ENCODE measurements around the gene ATP10A.
A peak's percentile ranks its signal among the peaks of the same experiment; 100 is the strongest.

ATP10A gene

GRCh38 chr15:25719101-25719985 is 143.8 kb downstream of the ATP10A start:
- Histone ChIP-seq H3K27ac (replicated peaks; ENCODE audit: low read length) (no peak overlapping the region), H3K18ac (ENCODE audit: low read length) (no peak overlapping the region), H3K36me3 (replicated peaks in 1 of 2; ENCODE audit: control insufficient read depth in 2 of 2, insufficient read depth in 2 of 2, low read length in 2 of 2) (no peaks in the 10 kb centered on the region), H3K4ac (ENCODE audit: low read length) (no peak overlapping the region), H3K4me1 (ENCODE audit: control insufficient read depth in 2 of 2, insufficient read depth in 1 of 2, low read depth in 1 of 2, low read length in 2 of 2) (peaks cover 0 to 9% of the 10 kb centered on the region in 2 donors), H2BK12ac (ENCODE audit: low read length) (no peak overlapping the region), H3K9me3 (replicated peaks in 1 of 2; ENCODE audit: control insufficient read depth in 2 of 2, insufficient read depth in 1 of 2, low read depth in 1 of 2, low read length in 2 of 2) (no peaks in the 10 kb centered on the region), H3K23ac (ENCODE audit: low read depth, low read length, poor library complexity) (no peak overlapping the region), H2BK120ac (ENCODE audit: low read depth, low read length) (no peak overlapping the region), H3K4me2 (ENCODE audit: insufficient read depth, low read length, poor library complexity, severe bottlenecking) (no peak overlapping the region), H3K27me3 (ENCODE audit: control insufficient read depth in 3 of 3, insufficient read depth in 3 of 3, low read depth in 1 of 3, low read length in 3 of 3) (no peaks in the 10 kb centered on the region), H2BK15ac (ENCODE audit: low read length) (peak overlapping the region; percentile 16), H2AFZ (ENCODE audit: low read length) (no peak overlapping the region), H2BK5ac (ENCODE audit: low read length) (no peak overlapping the region), H3K79me1 (ENCODE audit: low read depth, low read length) (no peaks in the 10 kb centered on the region), H3K14ac (ENCODE audit: low read length) (no peak overlapping the region), H4K91ac (ENCODE audit: low read depth, low read length, poor library complexity) (no peak overlapping the region), H3K9ac (ENCODE audit: low read depth, low read length, poor library complexity) (no peak overlapping the region), H4K8ac (ENCODE audit: low read depth, low read length) (no peak overlapping the region), H2AK5ac (ENCODE audit: low read depth, low read length) (no peak overlapping the region), H3K4me3 (ENCODE audit: low read length in 2 of 2) (peak overlapping the region in 1 of 2 donors; percentile 23)
- DNase-seq (ENCODE audit: low spot score) = no peak
- no CpG with 5 or more reads among the region's 18 CpGs for WGBS, 2 donors (ENCODE audit: extremely low coverage in 2 of 2, insufficient read length in 2 of 2, insufficient replicate concordance in 1 of 2)

- peak overlapping the region; percentile 19 for H2BK120ac ChIP-seq (ENCODE audit: low read depth, low read length)
- H3K4ac ChIP-seq (ENCODE audit: low read length) = no peak overlapping the region
- H4K91ac ChIP-seq (ENCODE audit: low read depth, low read length, poor library complexity) = no peak overlapping the region
- no CpG with 5 or more reads among the region's 8 CpGs for WGBS, 2 donors (ENCODE audit: extremely low coverage in 2 of 2, insufficient read length in 2 of 2, insufficient replicate concordance in 1 of 2)
- no peak overlapping the region for H2AFZ ChIP-seq (ENCODE audit: low read length)
- peak overlapping the region; percentile 91 for H2BK12ac ChIP-seq (ENCODE audit: low read length)
- no peak overlapping the region for H2BK15ac ChIP-seq (ENCODE audit: low read length)
- no peak overlapping the region for H3K18ac ChIP-seq (ENCODE audit: low read length)
- H3K9me3 ChIP-seq (replicated peaks in 1 of 2; ENCODE audit: control insufficient read depth in 2 of 2, insufficient read depth in 1 of 2, low read depth in 1 of 2, low read length in 2 of 2) = no peaks in the 10 kb centered on the region
- H3K27me3 ChIP-seq (ENCODE audit: control insufficient read depth in 3 of 3, insufficient read depth in 3 of 3, low read depth in 1 of 3, low read length in 3 of 3) = no peaks in the 10 kb centered on the region
- peak overlapping the region; percentile 92 for H2AK5ac ChIP-seq (ENCODE audit: low read depth, low read length)
- H3K4me2 ChIP-seq (ENCODE audit: insufficient read depth, low read length, poor library complexity, severe bottlenecking) = no peak overlapping the region
- H4K8ac ChIP-seq (ENCODE audit: low read depth, low read length) = peak overlapping the region; percentile 45
- no peak overlapping the region for H2BK5ac ChIP-seq (ENCODE audit: low read length)
- H3K79me1 ChIP-seq (ENCODE audit: low read depth, low read length) = no peaks in the 10 kb centered on the region
- no peak overlapping the region for H3K27ac ChIP-seq (replicated peaks; ENCODE audit: low read length)
- H3K23ac ChIP-seq (ENCODE audit: low read depth, low read length, poor library complexity) = peak overlapping the region; percentile 49
- H3K4me3 ChIP-seq (ENCODE audit: low read length in 2 of 2) = no peak overlapping the region
- H3K4me1 ChIP-seq (ENCODE audit: control insufficient read depth in 2 of 2, insufficient read depth in 1 of 2, low read depth in 1 of 2, low read length in 2 of 2) = peaks cover 0 to 9% of the 10 kb centered on the region in 2 donors
- H3K14ac ChIP-seq (ENCODE audit: low read length) = no peak overlapping the region
- no peak for DNase-seq (ENCODE audit: low spot score)
- H3K36me3 ChIP-seq (replicated peaks in 1 of 2; ENCODE audit: control insufficient read depth in 2 of 2, insufficient read depth in 2 of 2, low read length in 2 of 2) = no peaks in the 10 kb centered on the region
- peak overlapping the region; percentile 30 for H3K9ac ChIP-seq (ENCODE audit: low read depth, low read length, poor library complexity)
These were observed 144.5 kb downstream of the ATP10A start for GRCh38 chr15:25718597-25718996.

- peak overlapping the region; percentile 86 for H3K18ac ChIP-seq (ENCODE audit: low read length)
- peak overlapping the region; percentile 51 for H3K9ac ChIP-seq (ENCODE audit: low read depth, low read length, poor library complexity)
- H2BK15ac ChIP-seq (ENCODE audit: low read length) = peak overlapping the region; percentile 72
- H3K9me3 ChIP-seq (replicated peaks in 1 of 2; ENCODE audit: control insufficient read depth in 2 of 2, insufficient read depth in 1 of 2, low read depth in 1 of 2, low read length in 2 of 2) = no peaks in the 10 kb centered on the region
- no peak overlapping the region for H3K4me3 ChIP-seq (ENCODE audit: low read length in 2 of 2)
- H2BK12ac ChIP-seq (ENCODE audit: low read length) = no peak overlapping the region
- no peak overlapping the region for H3K23ac ChIP-seq (ENCODE audit: low read depth, low read length, poor library complexity)
- no peak overlapping the region for H2BK120ac ChIP-seq (ENCODE audit: low read depth, low read length)
- no peak overlapping the region for H2BK5ac ChIP-seq (ENCODE audit: low read length)
- H2AFZ ChIP-seq (ENCODE audit: low read length) = no peak overlapping the region
- H3K79me1 ChIP-seq (ENCODE audit: low read depth, low read length) = no peaks in the 10 kb centered on the region
- H3K14ac ChIP-seq (ENCODE audit: low read length) = no peak overlapping the region
- H3K27me3 ChIP-seq (ENCODE audit: control insufficient read depth in 3 of 3, insufficient read depth in 3 of 3, low read depth in 1 of 3, low read length in 3 of 3) = no peaks in the 10 kb centered on the region
- H3K27ac ChIP-seq (replicated peaks; ENCODE audit: low read length) = no peak overlapping the region
- no peak overlapping the region for H3K4ac ChIP-seq (ENCODE audit: low read length)
- H2AK5ac ChIP-seq (ENCODE audit: low read depth, low read length) = peak overlapping the region; percentile 92
- WGBS, 2 donors (ENCODE audit: extremely low coverage in 2 of 2, insufficient read length in 2 of 2, insufficient replicate concordance in 1 of 2) = no CpG with 5 or more reads among the region's 20 CpGs
- no peak overlapping the region for H4K91ac ChIP-seq (ENCODE audit: low read depth, low read length, poor library complexity)
- peaks cover 0 to 9% of the 10 kb centered on the region in 2 donors for H3K4me1 ChIP-seq (ENCODE audit: control insufficient read depth in 2 of 2, insufficient read depth in 1 of 2, low read depth in 1 of 2, low read length in 2 of 2)
- no peaks in the 10 kb centered on the region for H3K36me3 ChIP-seq (replicated peaks in 1 of 2; ENCODE audit: control insufficient read depth in 2 of 2, insufficient read depth in 2 of 2, low read length in 2 of 2)
- H3K4me2 ChIP-seq (ENCODE audit: insufficient read depth, low read length, poor library complexity, severe bottlenecking) = no peak overlapping the region
- H4K8ac ChIP-seq (ENCODE audit: low read depth, low read length) = peak overlapping the region; percentile 68
- no peak for DNase-seq (ENCODE audit: low spot score)
These were observed 145.0 kb downstream of the ATP10A start for GRCh38 chr15:25718169-25718536.

- H2BK5ac ChIP-seq (ENCODE audit: low read length) = no peak overlapping the region
- H3K27ac ChIP-seq (replicated peaks; ENCODE audit: low read length) = peak overlapping the region; percentile 12
- no peak overlapping the region for H3K4me2 ChIP-seq (ENCODE audit: insufficient read depth, low read length, poor library complexity, severe bottlenecking)
- no peak overlapping the region for H3K23ac ChIP-seq (ENCODE audit: low read depth, low read length, poor library complexity)
- peak overlapping the region; percentile 92 for H2AK5ac ChIP-seq (ENCODE audit: low read depth, low read length)
- H3K9ac ChIP-seq (ENCODE audit: low read depth, low read length, poor library complexity) = peak overlapping the region; percentile 51
- H2BK120ac ChIP-seq (ENCODE audit: low read depth, low read length) = no peak overlapping the region
- no CpG with 5 or more reads among the region's 14 CpGs for WGBS, 2 donors (ENCODE audit: extremely low coverage in 2 of 2, insufficient read length in 2 of 2, insufficient replicate concordance in 1 of 2)
- peak overlapping the region; percentile 7 for H2AFZ ChIP-seq (ENCODE audit: low read length)
- H3K4me1 ChIP-seq (ENCODE audit: control insufficient read depth in 2 of 2, insufficient read depth in 1 of 2, low read depth in 1 of 2, low read length in 2 of 2) = peaks cover 0 to 9% of the 10 kb centered on the region in 2 donors
- H4K8ac ChIP-seq (ENCODE audit: low read depth, low read length) = peak overlapping the region; percentile 68
- no peak overlapping the region for H2BK12ac ChIP-seq (ENCODE audit: low read length)
- no peaks in the 10 kb centered on the region for H3K36me3 ChIP-seq (replicated peaks in 1 of 2; ENCODE audit: control insufficient read depth in 2 of 2, insufficient read depth in 2 of 2, low read length in 2 of 2)
- H3K79me1 ChIP-seq (ENCODE audit: low read depth, low read length) = no peaks in the 10 kb centered on the region
- no peak overlapping the region for H4K91ac ChIP-seq (ENCODE audit: low read depth, low read length, poor library complexity)
- H3K27me3 ChIP-seq (ENCODE audit: control insufficient read depth in 3 of 3, insufficient read depth in 3 of 3, low read depth in 1 of 3, low read length in 3 of 3) = no peaks in the 10 kb centered on the region
- no peak overlapping the region for H2BK15ac ChIP-seq (ENCODE audit: low read length)
- H3K4ac ChIP-seq (ENCODE audit: low read length) = no peak overlapping the region
- H3K18ac ChIP-seq (ENCODE audit: low read length) = peak overlapping the region; percentile 86
- no peak overlapping the region for H3K14ac ChIP-seq (ENCODE audit: low read length)
- H3K4me3 ChIP-seq (ENCODE audit: low read length in 2 of 2) = no peak overlapping the region
- no peak for DNase-seq (ENCODE audit: low spot score)
- no peaks in the 10 kb centered on the region for H3K9me3 ChIP-seq (replicated peaks in 1 of 2; ENCODE audit: control insufficient read depth in 2 of 2, insufficient read depth in 1 of 2, low read depth in 1 of 2, low read length in 2 of 2)
These were observed 145.5 kb downstream of the ATP10A start for GRCh38 chr15:25717457-25718168.
